Epithelial cell of esophagus (primary cell): ENCODE results near the gene MACROH2A1.

Experiments used
- DNase-seq: peaks from one replicate; pipeline ENCODE4 v3.0.0; 2010; ENCODE audit warnings: low read depth
- H3K4me3 ChIP-seq: 2 replicates; pipeline ENCODE4 v1.5.1; 2011; ENCODE audit warnings: mild to moderate bottlenecking, low read length, control low read depth
- TF ChIP-seq, protein P1 (sequence below): IDR thresholded peaks from 2 replicates; pipeline ENCODE4 v1.5.1; 2011; ENCODE audit warnings: low read depth, mild to moderate bottlenecking, low read length, control low read depth, inconsistent platforms; ENCODE audit not compliant: insufficient read depth; ENCODE audit errors: missing control alignments

Gene MACROH2A1

GRCh38 chr5:135435467-135436330 lies 36.7 kb upstream of the MACROH2A1 start:
- DNase-seq: no peak
- no peak overlapping the region for H3K4me3 ChIP-seq
- TF ChIP-seq, protein P1, sequence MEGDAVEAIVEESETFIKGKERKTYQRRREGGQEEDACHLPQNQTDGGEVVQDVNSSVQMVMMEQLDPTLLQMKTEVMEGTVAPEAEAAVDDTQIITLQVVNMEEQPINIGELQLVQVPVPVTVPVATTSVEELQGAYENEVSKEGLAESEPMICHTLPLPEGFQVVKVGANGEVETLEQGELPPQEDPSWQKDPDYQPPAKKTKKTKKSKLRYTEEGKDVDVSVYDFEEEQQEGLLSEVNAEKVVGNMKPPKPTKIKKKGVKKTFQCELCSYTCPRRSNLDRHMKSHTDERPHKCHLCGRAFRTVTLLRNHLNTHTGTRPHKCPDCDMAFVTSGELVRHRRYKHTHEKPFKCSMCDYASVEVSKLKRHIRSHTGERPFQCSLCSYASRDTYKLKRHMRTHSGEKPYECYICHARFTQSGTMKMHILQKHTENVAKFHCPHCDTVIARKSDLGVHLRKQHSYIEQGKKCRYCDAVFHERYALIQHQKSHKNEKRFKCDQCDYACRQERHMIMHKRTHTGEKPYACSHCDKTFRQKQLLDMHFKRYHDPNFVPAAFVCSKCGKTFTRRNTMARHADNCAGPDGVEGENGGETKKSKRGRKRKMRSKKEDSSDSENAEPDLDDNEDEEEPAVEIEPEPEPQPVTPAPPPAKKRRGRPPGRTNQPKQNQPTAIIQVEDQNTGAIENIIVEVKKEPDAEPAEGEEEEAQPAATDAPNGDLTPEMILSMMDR: no peak

DNA sequence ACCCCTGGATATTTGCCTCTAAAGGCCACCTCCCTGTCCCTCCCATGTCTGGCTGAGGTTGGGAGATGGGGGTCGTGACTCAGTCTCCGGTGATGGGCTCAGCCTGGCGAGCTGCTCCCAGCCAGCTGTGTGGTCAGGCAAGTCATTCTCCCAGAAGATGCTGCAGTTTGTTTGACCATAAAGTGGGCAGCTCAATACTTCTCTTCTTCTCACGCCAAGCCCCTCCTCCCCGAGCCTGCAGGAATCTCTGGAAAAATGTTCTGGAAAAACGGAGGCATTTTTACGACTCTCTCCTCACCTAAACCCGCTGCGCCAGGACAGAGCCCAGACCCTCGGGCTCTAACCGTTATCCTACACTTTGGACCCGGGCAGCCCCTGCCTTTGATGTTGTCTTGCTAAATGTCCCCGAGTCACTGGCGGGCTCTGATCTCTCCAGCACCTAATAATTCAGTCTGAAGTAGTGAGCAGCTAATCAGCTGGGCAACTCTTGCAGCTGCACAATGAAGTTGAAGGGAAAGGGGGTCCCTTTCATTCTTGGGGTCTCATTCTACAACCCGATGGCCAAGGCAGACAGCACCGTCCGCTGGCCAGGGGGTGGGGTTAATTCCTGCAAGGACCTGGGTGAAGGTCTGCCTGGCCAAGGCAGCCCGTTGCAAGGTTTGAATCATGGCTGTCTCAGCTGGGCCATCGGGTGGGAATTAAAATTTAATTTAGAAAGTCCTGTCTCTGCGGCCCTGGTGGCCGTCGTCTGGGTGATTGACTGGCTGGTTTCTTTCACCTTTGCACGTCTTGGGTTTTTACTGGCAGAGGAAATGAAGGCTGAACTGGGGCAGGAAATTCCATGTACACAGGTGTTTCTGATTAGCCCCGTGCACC lies 35.8 kb upstream of the MACROH2A1 start:
- no peak overlapping the region for H3K4me3 ChIP-seq
- TF ChIP-seq, protein P1: no peak
- DNase-seq: no peak

DNA sequence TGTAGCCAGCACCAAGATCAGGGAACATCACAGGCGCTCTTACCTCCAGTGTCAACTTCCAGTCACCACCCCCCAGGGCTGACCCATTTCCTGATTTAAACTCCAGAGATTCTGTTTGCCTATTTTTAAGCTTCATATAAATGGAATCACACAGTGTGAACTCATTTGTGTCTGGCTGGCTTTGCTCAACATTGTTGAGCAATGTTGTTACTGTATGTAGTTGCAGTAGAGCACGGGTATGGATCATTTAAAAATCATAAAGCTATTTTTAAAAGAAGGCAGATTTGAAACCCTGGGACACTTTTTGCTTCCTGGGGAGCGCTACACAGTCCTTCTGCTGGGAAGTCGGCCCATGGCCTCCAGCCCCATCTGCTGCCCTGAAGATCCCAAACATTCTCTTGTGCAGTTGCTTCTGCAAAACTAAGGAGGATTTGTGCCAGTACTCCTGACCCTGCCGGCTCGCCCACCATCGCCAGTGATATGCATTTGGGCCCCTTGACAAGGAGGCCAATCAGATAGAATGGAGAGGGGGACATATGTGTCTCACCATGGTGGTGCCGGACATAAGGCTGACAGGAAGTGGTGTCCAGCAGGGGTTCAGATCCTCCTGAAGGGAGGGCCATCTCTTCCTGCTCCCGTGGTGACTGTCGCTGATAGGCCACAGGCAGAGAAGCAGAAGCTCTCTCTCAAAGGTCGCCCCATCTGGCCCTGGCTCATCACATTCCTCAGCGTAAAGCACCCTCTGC lies 34.8 kb upstream of the MACROH2A1 start:
- DNase-seq: peak; percentile 11
- no peak overlapping the region for H3K4me3 ChIP-seq
- TF ChIP-seq, protein P1: no peak

GRCh38 chr5:135432113-135432512 lies 33.1 kb upstream of the MACROH2A1 start:
- no peak for DNase-seq
- TF ChIP-seq, protein P1: no peak
- H3K4me3 ChIP-seq: no peak overlapping the region

- TF ChIP-seq, protein P1: no peak
- no peak overlapping the region for H3K4me3 ChIP-seq
- no peak for DNase-seq
Measured at GRCh38 chr5:135430135-135430437, 31.1 kb upstream of the MACROH2A1 start.

GRCh38 chr5:135429301-135430134 lies 30.5 kb upstream of the MACROH2A1 start:
- TF ChIP-seq, protein P1: no peak
- no peak for DNase-seq
- H3K4me3 ChIP-seq: no peak overlapping the region
